Sigmoid colon (tissue), 4 donors: ENCODE results near the gene ICE2.

Source experiments
- EP300 ChIP-seq, 4 donors: sonication (generic); formaldehyde crosslinking; IDR thresholded peaks; one replicate each; pipeline ENCODE4 v1.6.1; 2017; ENCODE audit warnings: antibody characterized with exemption in 4 of 4
- POLR2A ChIP-seq, 2 donors: fragments of 450-650 bp; IDR thresholded peaks; one replicate each; pipeline ENCODE4 v1.6.1; 2016; ENCODE audit warnings: antibody characterized with exemption in 2 of 2, mild to moderate bottlenecking in 2 of 2, moderate library complexity in 2 of 2
- POLR2AphosphoS5 ChIP-seq, 4 donors: sonication (generic); formaldehyde crosslinking; IDR thresholded peaks; one replicate each; pipeline ENCODE4 v1.6.1; 2017; ENCODE audit warnings: antibody characterized with exemption in 4 of 4
- TF ChIP-seq, protein P1 (sequence below), 4 experiments: fragments of 450-650 bp in 3 of 4; fragments of 200-600 bp in 1 of 4; IDR thresholded peaks; one replicate each; pipeline ENCODE4 v1.5.1; 2016 to 2019; ENCODE audit warnings: antibody characterized with exemption in 4 of 4, mild to moderate bottlenecking in 3 of 4, moderate library complexity in 2 of 4

DNA sequence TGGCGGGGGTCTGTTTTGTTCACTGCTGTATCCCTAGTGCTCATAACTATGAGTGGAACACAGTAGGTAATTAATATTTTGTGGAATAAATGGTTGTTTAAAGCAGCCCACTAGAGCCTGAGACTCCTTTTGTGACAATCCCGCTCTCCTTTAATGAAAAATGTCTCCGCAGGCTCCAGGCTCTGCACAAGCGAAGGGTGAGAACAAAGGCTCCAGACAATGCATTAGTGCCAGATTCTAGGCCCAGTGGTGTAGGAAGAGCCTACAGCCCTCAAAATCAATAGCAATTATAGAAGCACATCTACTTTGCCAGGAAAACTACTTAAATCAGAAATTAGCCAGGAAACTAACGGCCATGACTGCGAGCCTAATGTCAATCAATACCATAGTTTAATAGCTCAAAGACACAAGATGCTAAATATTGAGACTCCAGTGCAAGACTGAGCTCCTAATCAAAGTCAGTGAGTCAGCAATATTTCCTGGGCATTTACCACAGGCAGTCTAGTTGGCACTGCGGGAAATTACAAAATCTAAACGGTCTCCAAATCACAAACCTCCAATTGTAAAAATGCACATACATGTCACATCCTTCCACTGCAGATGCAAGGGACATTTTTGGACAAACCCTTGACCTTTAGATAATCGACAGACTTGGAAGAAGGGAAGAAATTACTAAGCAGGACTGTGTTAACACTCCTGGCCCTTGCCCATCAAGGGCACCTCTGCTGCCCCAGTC lies 83.5 kb downstream of the ICE2 start:
- TF ChIP-seq EP300 (IDR thresholded peaks at IDR 0.05) = no peak
- TF ChIP-seq POLR2A (IDR thresholded peaks at IDR 0.05) = no peak
- TF ChIP-seq POLR2AphosphoS5 (IDR thresholded peaks at IDR 0.05) = no peak
- TF ChIP-seq, protein P1, sequence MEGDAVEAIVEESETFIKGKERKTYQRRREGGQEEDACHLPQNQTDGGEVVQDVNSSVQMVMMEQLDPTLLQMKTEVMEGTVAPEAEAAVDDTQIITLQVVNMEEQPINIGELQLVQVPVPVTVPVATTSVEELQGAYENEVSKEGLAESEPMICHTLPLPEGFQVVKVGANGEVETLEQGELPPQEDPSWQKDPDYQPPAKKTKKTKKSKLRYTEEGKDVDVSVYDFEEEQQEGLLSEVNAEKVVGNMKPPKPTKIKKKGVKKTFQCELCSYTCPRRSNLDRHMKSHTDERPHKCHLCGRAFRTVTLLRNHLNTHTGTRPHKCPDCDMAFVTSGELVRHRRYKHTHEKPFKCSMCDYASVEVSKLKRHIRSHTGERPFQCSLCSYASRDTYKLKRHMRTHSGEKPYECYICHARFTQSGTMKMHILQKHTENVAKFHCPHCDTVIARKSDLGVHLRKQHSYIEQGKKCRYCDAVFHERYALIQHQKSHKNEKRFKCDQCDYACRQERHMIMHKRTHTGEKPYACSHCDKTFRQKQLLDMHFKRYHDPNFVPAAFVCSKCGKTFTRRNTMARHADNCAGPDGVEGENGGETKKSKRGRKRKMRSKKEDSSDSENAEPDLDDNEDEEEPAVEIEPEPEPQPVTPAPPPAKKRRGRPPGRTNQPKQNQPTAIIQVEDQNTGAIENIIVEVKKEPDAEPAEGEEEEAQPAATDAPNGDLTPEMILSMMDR (IDR thresholded peaks at IDR 0.05) = no peak
